ENCODE measurements around the gene WNT11.

Gene WNT11

GRCh38 chr11:76141901-76142588 lies 64.3 kb downstream of the WNT11 start:
- no peak overlapping the region for H3K27ac Mint-ChIP-seq
- H3K9me3 Mint-ChIP-seq: no peaks in the 10 kb centered on the region
- peaks cover 3% of the 10 kb centered on the region for H3K27me3 Mint-ChIP-seq (ENCODE audit: low read depth)
- no peak for TF ChIP-seq CTCF (IDR thresholded peaks at IDR 0.05; ENCODE audit: unreplicated experiment in 3 of 3)
- peaks cover 25% of the 10 kb centered on the region for H3K36me3 Mint-ChIP-seq (ENCODE audit: low read depth)
- no peak overlapping the region for H3K4me3 Mint-ChIP-seq
- H3K4me1 Mint-ChIP-seq: peaks cover 21% of the 10 kb centered on the region

- H3K4me3 Mint-ChIP-seq: no peak overlapping the region
- no peak overlapping the region for H3K27ac Mint-ChIP-seq
- H3K36me3 Mint-ChIP-seq (ENCODE audit: low read depth): peaks cover 25% of the 10 kb centered on the region
- TF ChIP-seq CTCF (IDR thresholded peaks at IDR 0.05; ENCODE audit: unreplicated experiment in 3 of 3): no peak
- peaks cover 3% of the 10 kb centered on the region for H3K27me3 Mint-ChIP-seq (ENCODE audit: low read depth)
- H3K4me1 Mint-ChIP-seq: peaks cover 16% of the 10 kb centered on the region
- H3K9me3 Mint-ChIP-seq: no peaks in the 10 kb centered on the region
These were observed 65.3 kb downstream of the WNT11 start for GRCh38 chr11:76140912-76141574.

- H3K4me3 Mint-ChIP-seq: no peak overlapping the region
- H3K27ac Mint-ChIP-seq: no peak overlapping the region
- H3K4me1 Mint-ChIP-seq: peaks cover 29% of the 10 kb centered on the region
- H3K9me3 Mint-ChIP-seq: no peaks in the 10 kb centered on the region
- no peak for TF ChIP-seq CTCF (IDR thresholded peaks at IDR 0.05; ENCODE audit: unreplicated experiment in 3 of 3)
- no peaks in the 10 kb centered on the region for H3K27me3 Mint-ChIP-seq (ENCODE audit: low read depth)
- H3K36me3 Mint-ChIP-seq (ENCODE audit: low read depth): peaks cover 31% of the 10 kb centered on the region
These were observed 67.0 kb downstream of the WNT11 start for GRCh38 chr11:76139314-76139713.

Measured in nephron (organoid).